ENCODE results near the gene KCNRG.

DNA sequence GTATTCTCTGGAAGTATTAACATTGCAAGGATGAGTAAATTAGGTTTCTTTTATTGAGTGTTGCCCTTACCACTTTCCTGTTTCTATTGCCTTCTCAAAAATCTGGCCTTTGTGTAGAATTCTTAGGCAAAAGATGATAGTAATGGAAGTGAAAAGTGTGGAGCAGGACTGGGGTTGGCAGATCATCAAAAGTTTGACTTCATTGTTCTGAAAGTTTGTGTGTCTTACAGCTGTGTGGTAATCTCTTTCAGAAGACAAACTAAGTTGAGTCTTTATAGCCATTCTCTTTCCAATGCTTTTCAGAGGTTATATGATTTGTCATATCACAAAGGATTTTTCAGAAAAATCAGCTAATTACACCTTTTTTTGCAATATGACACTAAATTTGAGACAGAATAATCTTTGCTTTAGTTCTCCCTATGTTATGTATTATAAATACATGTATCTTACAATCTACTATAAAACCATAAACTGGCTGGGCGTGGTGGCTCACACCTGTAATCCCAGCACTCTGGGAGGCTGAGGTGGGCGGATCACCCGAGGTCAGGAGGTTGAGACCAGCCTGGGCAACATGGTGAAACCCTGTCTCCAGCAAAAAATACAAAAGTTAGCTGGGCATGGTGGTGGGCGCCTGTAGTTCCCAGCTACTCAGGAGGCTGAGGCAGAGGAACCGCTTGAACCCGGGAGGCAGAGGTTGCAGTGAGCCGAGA is 8.7 kb upstream of the KCNRG start:
- TF ChIP-seq, protein P1, sequence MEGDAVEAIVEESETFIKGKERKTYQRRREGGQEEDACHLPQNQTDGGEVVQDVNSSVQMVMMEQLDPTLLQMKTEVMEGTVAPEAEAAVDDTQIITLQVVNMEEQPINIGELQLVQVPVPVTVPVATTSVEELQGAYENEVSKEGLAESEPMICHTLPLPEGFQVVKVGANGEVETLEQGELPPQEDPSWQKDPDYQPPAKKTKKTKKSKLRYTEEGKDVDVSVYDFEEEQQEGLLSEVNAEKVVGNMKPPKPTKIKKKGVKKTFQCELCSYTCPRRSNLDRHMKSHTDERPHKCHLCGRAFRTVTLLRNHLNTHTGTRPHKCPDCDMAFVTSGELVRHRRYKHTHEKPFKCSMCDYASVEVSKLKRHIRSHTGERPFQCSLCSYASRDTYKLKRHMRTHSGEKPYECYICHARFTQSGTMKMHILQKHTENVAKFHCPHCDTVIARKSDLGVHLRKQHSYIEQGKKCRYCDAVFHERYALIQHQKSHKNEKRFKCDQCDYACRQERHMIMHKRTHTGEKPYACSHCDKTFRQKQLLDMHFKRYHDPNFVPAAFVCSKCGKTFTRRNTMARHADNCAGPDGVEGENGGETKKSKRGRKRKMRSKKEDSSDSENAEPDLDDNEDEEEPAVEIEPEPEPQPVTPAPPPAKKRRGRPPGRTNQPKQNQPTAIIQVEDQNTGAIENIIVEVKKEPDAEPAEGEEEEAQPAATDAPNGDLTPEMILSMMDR (IDR thresholded peaks at IDR 0.05), result no peak
- TF ChIP-seq YY1 (IDR thresholded peaks at IDR 0.05; ENCODE audit: low read depth), result no peak
- no peak for TF ChIP-seq RXRA (IDR thresholded peaks at IDR 0.05; ENCODE audit: borderline replicate concordance, low read depth)
- no peak for TF ChIP-seq TAF1 (IDR thresholded peaks at IDR 0.05; ENCODE audit: borderline replicate concordance, low read depth, low read length)
- TF ChIP-seq, protein P2, sequence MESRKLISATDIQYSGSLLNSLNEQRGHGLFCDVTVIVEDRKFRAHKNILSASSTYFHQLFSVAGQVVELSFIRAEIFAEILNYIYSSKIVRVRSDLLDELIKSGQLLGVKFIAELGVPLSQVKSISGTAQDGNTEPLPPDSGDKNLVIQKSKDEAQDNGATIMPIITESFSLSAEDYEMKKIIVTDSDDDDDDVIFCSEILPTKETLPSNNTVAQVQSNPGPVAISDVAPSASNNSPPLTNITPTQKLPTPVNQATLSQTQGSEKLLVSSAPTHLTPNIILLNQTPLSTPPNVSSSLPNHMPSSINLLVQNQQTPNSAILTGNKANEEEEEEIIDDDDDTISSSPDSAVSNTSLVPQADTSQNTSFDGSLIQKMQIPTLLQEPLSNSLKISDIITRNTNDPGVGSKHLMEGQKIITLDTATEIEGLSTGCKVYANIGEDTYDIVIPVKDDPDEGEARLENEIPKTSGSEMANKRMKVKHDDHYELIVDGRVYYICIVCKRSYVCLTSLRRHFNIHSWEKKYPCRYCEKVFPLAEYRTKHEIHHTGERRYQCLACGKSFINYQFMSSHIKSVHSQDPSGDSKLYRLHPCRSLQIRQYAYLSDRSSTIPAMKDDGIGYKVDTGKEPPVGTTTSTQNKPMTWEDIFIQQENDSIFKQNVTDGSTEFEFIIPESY (IDR thresholded peaks at IDR 0.05; ENCODE audit: borderline replicate concordance, low read depth), result no peak
- no peak for TF ChIP-seq EZH2phosphoT487 (IDR thresholded peaks at IDR 0.05; ENCODE audit: borderline replicate concordance, low read depth)
- TF ChIP-seq FOXM1 (IDR thresholded peaks at IDR 0.05; ENCODE audit: low read depth), result no peak
- no peak for TF ChIP-seq CHD2 (IDR thresholded peaks at IDR 0.05; ENCODE audit: low read length, partially characterized antibody)

Data from SK-N-SH (cell line).